Anterior cingulate cortex (tissue), 58 donors: Measurements from ENCODE around the gene ARSA.
A peak's percentile ranks its signal among the peaks of the same experiment; 100 is the strongest.
"Not testable (repeated sequence)": the region's sequence is repeated elsewhere in the genome, so short reads cannot be mapped to it uniquely, and the experiment has no call there.

ENCODE experiments used
- DNase-seq, 58 donors: peaks; one replicate each; lab custom pipeline; 2025; lab: John Stamatoyannopoulos, UW

The ARSA gene

GRCh38 chr22:50656122-50657070 is 28.4 kb upstream of the ARSA start:
- DNase-seq, result no peak

GRCh38 chr22:50654664-50655063 is 26.7 kb upstream of the ARSA start:
- not testable (repeated sequence) for DNase-seq

GRCh38 chr22:50653256-50653655 is 25.3 kb upstream of the ARSA start:
- DNase-seq, result no peak

GRCh38 chr22:50643821-50644101 is 15.8 kb upstream of the ARSA start:
- not testable (repeated sequence) for DNase-seq

- DNase-seq, result not testable (repeated sequence)
Measured at GRCh38 chr22:50643021-50643820, 15.3 kb upstream of the ARSA start.

- DNase-seq, result peak in 26 of 58 donors; percentile 10 to 64 (median 39)
Measured at GRCh38 chr22:50641696-50642607, 14.0 kb upstream of the ARSA start.

GRCh38 chr22:50640857-50641647 is 13.1 kb upstream of the ARSA start:
- no peak for DNase-seq

- not testable (repeated sequence) for DNase-seq
Measured at GRCh38 chr22:50640296-50640695, 12.3 kb upstream of the ARSA start.

- no peak for DNase-seq
Measured at GRCh38 chr22:50635591-50635990, 7.6 kb upstream of the ARSA start.

GRCh38 chr22:50633771-50634170 is 5.8 kb upstream of the ARSA start:
- DNase-seq, result no peak

GRCh38 chr22:50633086-50633485 is 5.1 kb upstream of the ARSA start:
- no peak for DNase-seq

- no peak for DNase-seq
Measured at GRCh38 chr22:50630376-50630775, 2.4 kb upstream of the ARSA start.

- no peak for DNase-seq
Measured at GRCh38 chr22:50628543-50629134, 687 bp upstream of the ARSA start.

GRCh38 chr22:50626850-50627641 is 906 bp downstream of the ARSA start:
- no peak for DNase-seq

- no peak for DNase-seq
Measured at GRCh38 chr22:50626314-50626849, 1.6 kb downstream of the ARSA start.

- DNase-seq, result no peak
Measured at GRCh38 chr22:50625568-50626313, 2.2 kb downstream of the ARSA start.

GRCh38 chr22:50625131-50625567 is 2.8 kb downstream of the ARSA start:
- no peak for DNase-seq
